Hematopoietic multipotent progenitor cell treated with erythropoietin and hydrocortisone succinate and interleukin-3 and kit ligand, for 6 days (in vitro differentiated cells): ENCODE results near the gene NCK2.

Source experiments
- DNase-seq: peaks from one replicate; pipeline ENCODE4 v3.0.0-alpha.2; 2015

The NCK2 gene

GRCh38 chr2:105821428-105822125 is 76.9 kb downstream of the NCK2 start:
- no peak for DNase-seq

- DNase-seq, result no peak
These were observed 77.5 kb downstream of the NCK2 start for GRCh38 chr2:105822186-105822585.

DNA sequence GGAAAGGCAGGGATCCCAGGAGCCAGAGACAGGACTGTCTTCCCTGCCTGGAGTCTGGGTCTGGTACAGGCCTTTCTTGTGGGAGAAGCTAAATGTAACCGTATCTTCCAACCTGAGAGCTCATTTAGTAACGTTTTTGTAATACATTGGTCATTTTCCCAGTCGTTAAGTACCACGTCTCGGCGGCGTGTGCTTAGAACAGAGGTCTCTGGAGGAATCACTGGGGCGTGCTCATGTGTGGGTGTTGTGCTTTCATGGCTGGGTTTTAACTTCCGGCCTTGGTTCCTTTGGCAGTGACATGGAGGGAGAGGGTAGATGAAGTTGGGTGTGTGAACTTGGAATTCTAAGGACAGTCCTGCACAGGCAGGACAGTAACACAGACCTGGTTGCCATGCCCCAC is 79.7 kb downstream of the NCK2 start:
- DNase-seq, result no peak

GRCh38 chr2:105827351-105828096 is 82.8 kb downstream of the NCK2 start:
- DNase-seq, result peak; percentile 63

GRCh38 chr2:105828558-105828957 is 83.8 kb downstream of the NCK2 start:
- no peak for DNase-seq

GRCh38 chr2:105834931-105835330 is 90.2 kb downstream of the NCK2 start:
- DNase-seq, result peak; percentile 23

- no peak for DNase-seq
These were observed 91.6 kb downstream of the NCK2 start for GRCh38 chr2:105836341-105836740.

- no peak for DNase-seq
These were observed 92.4 kb downstream of the NCK2 start for GRCh38 chr2:105836840-105837692.

DNA sequence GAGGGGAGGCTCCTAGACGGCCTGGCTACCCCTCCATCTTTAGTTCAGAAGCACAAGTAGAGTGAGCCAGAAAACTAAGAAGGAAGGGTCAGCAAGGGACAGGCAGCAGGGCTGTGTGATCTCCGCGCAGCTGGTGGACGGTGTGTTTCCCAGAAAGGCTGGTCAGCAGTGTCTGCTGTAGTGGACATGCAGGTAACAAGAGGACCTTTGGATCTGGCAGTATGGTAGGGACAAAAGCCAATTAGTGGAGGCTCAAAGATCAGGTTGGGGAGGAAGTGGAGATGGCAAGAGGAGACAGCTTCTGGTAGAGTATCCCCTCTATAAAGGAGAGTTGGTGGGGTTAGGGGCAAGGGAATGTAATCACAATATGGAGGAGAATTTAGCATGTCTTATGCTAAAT is 95.1 kb downstream of the NCK2 start:
- no peak for DNase-seq

DNA sequence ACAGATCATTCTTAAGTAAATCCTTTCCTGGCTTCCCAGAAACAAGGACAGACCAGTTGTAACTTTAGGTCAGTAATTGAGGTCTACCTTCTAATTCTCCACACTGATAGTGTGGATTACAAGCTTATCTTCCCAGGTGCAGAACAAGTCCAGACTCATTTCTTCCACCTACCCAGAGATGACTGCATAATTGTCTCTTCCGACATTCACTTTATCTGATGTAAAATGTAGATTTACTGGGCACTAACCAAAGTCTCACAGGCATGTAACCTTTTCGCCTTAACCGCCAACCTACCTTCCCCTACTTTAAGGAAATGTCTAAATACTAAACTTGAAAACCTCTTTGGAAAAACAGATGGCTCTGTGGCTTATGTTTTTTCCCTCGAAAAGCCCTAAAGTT is 96.2 kb downstream of the NCK2 start:
- no peak for DNase-seq

DNA sequence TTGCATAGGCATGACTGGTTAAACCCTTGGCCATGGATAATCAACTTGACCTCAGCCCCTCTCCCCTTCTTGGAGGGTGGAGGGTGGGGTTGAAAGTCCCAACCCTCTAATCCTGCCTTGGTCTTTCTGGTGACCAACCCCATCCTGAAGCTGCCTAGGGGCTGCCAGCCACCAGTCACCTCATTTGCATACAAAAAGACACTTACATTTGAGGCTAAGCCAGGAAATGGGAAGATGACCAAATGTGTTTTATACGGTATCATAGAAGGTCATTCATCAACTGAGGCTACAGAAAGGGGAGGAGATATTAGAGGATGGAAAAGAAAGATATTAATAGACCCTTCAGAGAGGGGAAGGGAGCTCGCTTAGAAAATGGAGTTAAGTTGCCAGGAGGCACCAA is 96.8 kb downstream of the NCK2 start:
- no peak for DNase-seq

- DNase-seq, result no peak
These were observed 97.8 kb downstream of the NCK2 start for GRCh38 chr2:105842555-105842954.

GRCh38 chr2:105843476-105844374 is 99.0 kb downstream of the NCK2 start:
- no peak for DNase-seq

- DNase-seq, result no peak
These were observed 101.3 kb downstream of the NCK2 start for GRCh38 chr2:105845976-105846375.

GRCh38 chr2:105847056-105847455 is 102.3 kb downstream of the NCK2 start:
- no peak for DNase-seq

- no peak for DNase-seq
These were observed 103.7 kb downstream of the NCK2 start for GRCh38 chr2:105848367-105848766.

- DNase-seq, result no peak
These were observed 104.9 kb downstream of the NCK2 start for GRCh38 chr2:105849431-105850179.

- DNase-seq, result no peak
These were observed 107.4 kb downstream of the NCK2 start for GRCh38 chr2:105852066-105852465.

- DNase-seq, result no peak
These were observed 108.8 kb downstream of the NCK2 start for GRCh38 chr2:105853354-105854088.

DNA sequence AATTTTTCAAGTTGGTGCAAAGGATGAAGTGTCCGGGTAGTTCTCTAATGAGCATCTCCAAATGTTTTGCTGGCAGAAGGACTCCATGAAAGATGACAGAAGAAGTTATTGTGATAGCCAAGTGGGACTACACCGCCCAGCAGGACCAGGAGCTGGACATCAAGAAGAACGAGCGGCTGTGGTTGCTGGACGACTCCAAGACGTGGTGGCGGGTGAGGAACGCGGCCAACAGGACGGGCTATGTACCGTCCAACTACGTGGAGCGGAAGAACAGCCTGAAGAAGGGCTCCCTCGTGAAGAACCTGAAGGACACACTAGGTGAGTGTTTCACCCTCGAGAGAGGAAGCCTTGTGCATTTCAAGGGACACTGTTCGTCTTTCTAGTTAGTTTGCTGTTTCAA is 110.3 kb downstream of the NCK2 start:
- DNase-seq, result no peak

DNA sequence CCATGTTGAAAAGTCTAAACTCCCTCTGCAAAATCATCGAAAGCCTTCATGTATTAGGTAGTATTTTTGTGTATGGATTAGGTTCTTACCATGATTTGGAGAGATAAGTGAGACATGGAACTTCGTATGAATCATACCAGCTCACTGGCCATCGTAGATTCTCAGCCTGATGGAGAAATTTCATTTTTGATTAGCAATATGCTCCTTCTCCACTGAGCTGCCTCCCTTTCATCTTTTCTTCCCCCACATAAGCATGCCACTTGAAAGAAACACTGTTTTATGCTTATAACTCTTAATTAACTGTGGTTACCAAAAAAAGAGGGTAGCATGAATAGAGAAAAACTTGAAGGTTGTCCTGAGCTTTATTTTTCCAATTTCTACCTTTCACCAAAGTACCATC is 111.9 kb downstream of the NCK2 start:
- no peak for DNase-seq
